GM23338 (cell line): ENCODE measurements around the gene CDH4.

Source experiments
- CTCF ChIP-seq, 2 experiments: fragments of 200-600 bp in 1 of 2; sonication (generic) in 1 of 2; conservative IDR thresholded peaks; 2 replicates each; pipeline versions ENCODE4 v1.5.1 to v1.6.1; 2016 to 2017; ENCODE audit warnings: antibody characterized with exemption in 2 of 2, low read depth in 2 of 2, mild to moderate bottlenecking in 2 of 2, moderate library complexity in 1 of 2
- EZH2 ChIP-seq: fragments of 200-600 bp; sonication (generic); IDR thresholded peaks from one replicate; pipeline ENCODE4 v1.8.0; 2017; ENCODE audit warnings: antibody characterized with exemption, mild to moderate bottlenecking, low read depth; ENCODE audit not compliant: unreplicated experiment
- EZH2phosphoT487 ChIP-seq: fragments of 200-600 bp; sonication (generic); IDR thresholded peaks from one replicate; pipeline ENCODE4 v1.8.1; 2018; ENCODE audit warnings: antibody characterized with exemption; ENCODE audit not compliant: unreplicated experiment
- POLR2AphosphoS5 ChIP-seq: IDR thresholded peaks from 2 replicates; pipeline ENCODE4 v1.6.1; 2016; ENCODE audit warnings: antibody characterized with exemption, low read depth
- REST ChIP-seq: IDR thresholded peaks from one replicate; pipeline ENCODE4 v1.6.1; 2018; ENCODE audit warnings: antibody characterized with exemption; ENCODE audit not compliant: unreplicated experiment

- TF ChIP-seq EZH2phosphoT487 (no peak), EZH2 (no peak), CTCF (conservative IDR thresholded peaks at IDR 0.05; ENCODE audit: low read depth in 2 of 2) (no peak), POLR2AphosphoS5 (no peak), REST (no peak)
Observed at GRCh38 chr20:61816606-61817460, 564.8 kb downstream of the CDH4 start.
